Effector CD8-positive, alpha-beta T cell (primary cell): ENCODE data around the gene CYB561D1.
A peak's percentile ranks its signal among the peaks of the same experiment; 100 is the strongest.

Experiments
- DNase-seq: peaks from one replicate; lab custom pipeline; 2025; lab: John Stamatoyannopoulos, UW

CYB561D1 gene

GRCh38 chr1:109529881-109530456 is 36.1 kb downstream of the CYB561D1 start:
- no peak for DNase-seq

GRCh38 chr1:109530457-109531087 is 36.7 kb downstream of the CYB561D1 start:
- no peak for DNase-seq

GRCh38 chr1:109531380-109531779 is 37.5 kb downstream of the CYB561D1 start:
- no peak for DNase-seq

GRCh38 chr1:109531826-109532364 is 38.0 kb downstream of the CYB561D1 start:
- no peak for DNase-seq

- DNase-seq, result peak; percentile 91
These were observed 38.7 kb downstream of the CYB561D1 start for GRCh38 chr1:109532365-109533136.

- no peak for DNase-seq
These were observed 40.5 kb downstream of the CYB561D1 start for GRCh38 chr1:109534307-109534858.

GRCh38 chr1:109535481-109535880 is 41.6 kb downstream of the CYB561D1 start:
- DNase-seq, result no peak

- no peak for DNase-seq
These were observed 42.1 kb downstream of the CYB561D1 start for GRCh38 chr1:109535971-109536491.

GRCh38 chr1:109537450-109538178 is 43.7 kb downstream of the CYB561D1 start:
- DNase-seq, result no peak

- no peak for DNase-seq
These were observed 45.1 kb downstream of the CYB561D1 start for GRCh38 chr1:109538827-109539555.

GRCh38 chr1:109539676-109540075 is 45.8 kb downstream of the CYB561D1 start, which contains the start of gene GPR61:
TSS of gene GPR61 (plus strand) at chr1:109539872. CDS start at chr1:109543023, 3,151 bp downstream.
- DNase-seq, result no peak

- DNase-seq, result no peak
These were observed 47.2 kb downstream of the CYB561D1 start for GRCh38 chr1:109541102-109541501.

- no peak for DNase-seq
These were observed 48.8 kb downstream of the CYB561D1 start for GRCh38 chr1:109542657-109543056.

GRCh38 chr1:109543283-109543987 is 49.5 kb downstream of the CYB561D1 start:
- no peak for DNase-seq

GRCh38 chr1:109543988-109544735 is 50.3 kb downstream of the CYB561D1 start:
- DNase-seq, result no peak

- peak; percentile 86 for DNase-seq
These were observed 52.6 kb downstream of the CYB561D1 start for GRCh38 chr1:109546311-109547109.

- no peak for DNase-seq
These were observed 53.8 kb downstream of the CYB561D1 start for GRCh38 chr1:109547463-109548320.
